Heart left ventricle (tissue), 13 donors: ENCODE measurements around the gene PLIN5.

ENCODE experiments used
- POLR2A ChIP-seq, 2 donors: fragments of 450-650 bp; IDR thresholded peaks; one replicate each; pipeline ENCODE4 v1.6.1; 2017; ENCODE audit warnings: antibody characterized with exemption in 2 of 2, mild to moderate bottlenecking in 2 of 2, moderate library complexity in 2 of 2
- TF ChIP-seq, protein P1 (sequence below), 12 donors: fragments of 200-600 bp; sonication (generic) in 4 of 12; IDR thresholded peaks; one replicate each; pipeline versions ENCODE4 v1.5.0 to v1.8.0; 2018 to 2022; ENCODE audit warnings: antibody characterized with exemption in 12 of 12, mild to moderate bottlenecking in 5 of 12
- donor health status: ischemic (EF 13 %, LVEDD 7.1; RV severe dilation, severe dysfunction).
- donor health status: DM: no; HTN: yes; CAD: no.
- donor health status: DM: no; HTN: no; CAD: no.
- donor health status: ischemic (EF 25% LVEDD 6.9; RV normal size, moderate dysfunction).
- donor health status: ischemic (EF 25% LVEDD 5.7; RV mildly dilated, moderate dysfunction).
- donor health status: ischemic (EF 35%, LVEDD 5.7; RV mildly dilated, moderate dysfunction).
- donor health status: nonischemic (EF 11% LVEDD 7.7; RV severe dilation, severe dysfunction).
- donor health status: DM: yes; HTN: yes; CAD: no.
- donor health status: PGD.
- donor health status: ischemic (EF 29% LVEDD 5.4; RV normal size, mild dysfunction).
- donor health status: nonischemic (EF 23%, LVEDD 6.1; RV moderate dilation, normal function).

DNA sequence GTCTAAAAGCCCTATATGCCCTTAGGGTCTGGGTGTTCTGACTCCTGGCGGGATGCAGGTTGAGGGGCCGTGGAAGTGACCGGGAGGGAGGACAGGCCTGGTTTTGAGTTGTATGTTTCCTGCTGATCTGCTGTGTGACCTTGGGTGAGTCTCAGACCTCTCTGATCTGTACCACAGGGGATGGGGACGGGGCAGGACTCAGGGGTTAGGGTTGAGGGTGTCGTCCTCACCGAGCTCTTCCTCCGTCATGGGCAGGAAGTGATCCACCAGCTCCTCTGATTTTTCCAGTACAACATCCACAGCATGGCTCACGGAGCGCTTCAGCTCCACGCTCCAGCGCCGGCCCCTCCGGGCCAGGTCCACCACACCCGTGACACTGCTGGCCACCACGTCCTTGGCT, 6.2 kb downstream of the PLIN5 start:
- TF ChIP-seq, protein P1, sequence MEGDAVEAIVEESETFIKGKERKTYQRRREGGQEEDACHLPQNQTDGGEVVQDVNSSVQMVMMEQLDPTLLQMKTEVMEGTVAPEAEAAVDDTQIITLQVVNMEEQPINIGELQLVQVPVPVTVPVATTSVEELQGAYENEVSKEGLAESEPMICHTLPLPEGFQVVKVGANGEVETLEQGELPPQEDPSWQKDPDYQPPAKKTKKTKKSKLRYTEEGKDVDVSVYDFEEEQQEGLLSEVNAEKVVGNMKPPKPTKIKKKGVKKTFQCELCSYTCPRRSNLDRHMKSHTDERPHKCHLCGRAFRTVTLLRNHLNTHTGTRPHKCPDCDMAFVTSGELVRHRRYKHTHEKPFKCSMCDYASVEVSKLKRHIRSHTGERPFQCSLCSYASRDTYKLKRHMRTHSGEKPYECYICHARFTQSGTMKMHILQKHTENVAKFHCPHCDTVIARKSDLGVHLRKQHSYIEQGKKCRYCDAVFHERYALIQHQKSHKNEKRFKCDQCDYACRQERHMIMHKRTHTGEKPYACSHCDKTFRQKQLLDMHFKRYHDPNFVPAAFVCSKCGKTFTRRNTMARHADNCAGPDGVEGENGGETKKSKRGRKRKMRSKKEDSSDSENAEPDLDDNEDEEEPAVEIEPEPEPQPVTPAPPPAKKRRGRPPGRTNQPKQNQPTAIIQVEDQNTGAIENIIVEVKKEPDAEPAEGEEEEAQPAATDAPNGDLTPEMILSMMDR (IDR thresholded peaks at IDR 0.05), result no peak
- TF ChIP-seq POLR2A (IDR thresholded peaks at IDR 0.05), result no peak
